NCI-H345 treated with DMSO at 0.1 percent for 48 hours (cell line): ENCODE data around the gene BTN3A1.
A peak's percentile ranks its signal among the peaks of the same experiment; 100 is the strongest.
"Not testable (repeated sequence)": the region's sequence is repeated elsewhere in the genome, so short reads cannot be mapped to it uniquely, and the experiment has no call there.

Source experiments
- DNase-seq: peaks from one replicate; lab custom pipeline; 2025; ENCODE audit not compliant: unreplicated experiment; lab: John Stamatoyannopoulos, UW

Gene BTN3A1

DNA sequence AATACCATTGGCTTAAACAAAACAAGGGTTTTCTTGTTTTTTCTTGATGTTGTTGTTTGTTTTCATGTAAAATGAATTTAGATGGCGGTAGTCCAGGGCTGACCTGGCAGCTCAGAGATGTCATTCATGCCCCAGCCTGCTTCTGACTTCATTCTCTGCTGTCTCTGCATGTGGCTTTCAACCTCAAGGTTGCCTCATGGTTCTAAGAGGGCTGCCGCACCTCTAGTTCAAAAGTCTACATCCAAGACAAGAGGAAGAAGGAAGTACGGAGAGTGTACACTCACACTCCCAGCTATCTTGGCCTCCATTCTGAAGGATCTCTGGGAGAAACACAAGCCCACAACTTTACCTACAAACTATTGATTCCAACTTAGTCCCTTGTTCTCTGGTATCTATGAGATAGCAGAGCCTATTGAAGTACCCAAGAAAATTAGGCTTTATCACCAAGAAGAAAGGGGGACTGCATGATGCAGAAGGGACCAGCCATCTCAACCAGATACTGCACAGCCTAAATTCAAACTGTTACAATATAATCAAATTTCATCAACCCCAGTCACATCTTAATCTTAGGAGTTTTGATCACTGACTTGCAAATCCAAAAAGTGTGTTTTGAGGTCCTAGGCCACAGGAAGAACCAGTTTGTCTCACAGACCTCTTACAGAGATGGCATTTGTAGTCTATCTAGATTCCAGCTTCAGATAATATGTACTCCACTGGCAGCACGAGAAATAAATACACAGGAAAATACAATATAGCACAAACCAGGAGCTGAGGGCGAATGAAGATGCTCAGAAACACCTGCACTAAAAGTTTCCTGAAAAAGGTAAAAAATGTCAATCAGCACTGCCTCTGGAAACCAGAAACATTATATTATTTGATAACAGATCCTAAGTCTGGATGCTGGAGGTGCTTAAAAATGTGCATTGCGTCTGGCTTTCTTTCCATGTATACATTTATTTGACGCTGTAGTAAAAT is 37.4 kb downstream of the BTN3A1 start:
- DNase-seq: no peak

DNA sequence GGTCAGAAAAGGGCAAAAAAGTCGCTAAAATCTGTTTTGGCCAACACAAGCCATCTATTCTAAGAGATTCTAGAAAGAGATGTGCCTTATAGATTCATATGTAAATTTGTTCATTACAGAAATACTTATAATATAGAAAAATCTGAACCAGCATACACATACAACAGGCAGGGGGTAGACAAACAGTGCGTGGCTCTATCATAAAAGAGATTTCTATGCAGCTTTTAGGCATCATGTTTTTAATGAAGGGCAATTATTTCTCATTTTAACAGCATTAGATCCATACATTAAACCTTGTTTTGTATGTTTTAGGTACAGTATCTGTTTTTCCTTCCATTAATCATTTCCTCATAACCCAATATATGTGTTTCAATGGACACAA is 38.9 kb downstream of the BTN3A1 start:
- no peak for DNase-seq

DNA sequence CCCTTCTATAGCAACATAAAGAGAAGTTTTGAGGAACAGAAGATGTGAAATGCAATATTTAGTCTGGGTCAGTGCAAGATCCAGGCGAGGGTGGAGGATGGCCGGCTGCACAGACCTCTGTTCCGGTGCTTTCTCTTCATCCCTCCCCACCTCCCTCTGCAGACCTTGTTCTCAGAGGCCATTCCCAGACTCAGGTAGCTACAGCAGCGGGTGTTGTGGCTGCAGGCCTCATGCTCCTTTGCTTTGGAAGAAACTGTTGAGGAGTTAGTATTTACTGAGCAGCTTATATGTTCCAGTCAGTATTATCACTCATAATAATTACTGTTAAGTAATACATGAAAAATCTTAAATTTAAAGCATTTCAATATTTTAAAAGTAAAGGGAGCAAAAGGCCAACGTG is 39.9 kb downstream of the BTN3A1 start:
- DNase-seq: no peak

DNA sequence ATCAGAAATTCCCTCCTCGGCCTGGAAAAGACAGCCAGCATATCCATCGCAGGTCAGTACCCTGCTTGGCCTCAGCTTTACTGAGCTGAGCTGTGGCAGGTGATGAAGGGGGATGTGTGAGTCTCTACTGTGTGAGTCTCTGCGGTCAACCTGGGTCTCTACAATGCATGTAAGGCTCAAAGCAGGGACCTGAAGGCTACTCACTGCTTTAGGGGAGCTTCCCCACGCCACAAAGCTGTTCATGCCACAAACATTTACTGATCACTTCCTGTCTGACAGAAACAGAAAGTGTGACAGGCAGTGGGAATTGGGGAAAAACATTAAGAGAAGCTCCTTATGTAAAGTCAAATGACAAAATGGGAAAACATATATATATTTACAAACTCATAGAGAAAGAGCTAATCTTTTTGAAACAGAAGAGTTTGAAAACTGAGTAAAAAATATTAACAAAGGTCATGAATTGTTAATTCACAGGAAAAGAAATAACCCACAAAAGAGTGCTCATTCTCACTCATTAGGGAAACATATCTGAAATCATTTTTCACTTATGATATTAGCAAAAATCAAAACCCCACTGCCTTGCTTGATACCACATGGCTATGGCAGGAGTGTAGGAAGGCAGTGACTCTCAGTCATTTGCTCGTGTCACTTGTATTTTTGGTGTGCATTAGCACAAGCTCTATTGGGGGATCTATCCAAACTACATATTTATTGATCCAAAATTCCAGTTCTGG is 44.0 kb downstream of the BTN3A1 start:
- DNase-seq: no peak

DNA sequence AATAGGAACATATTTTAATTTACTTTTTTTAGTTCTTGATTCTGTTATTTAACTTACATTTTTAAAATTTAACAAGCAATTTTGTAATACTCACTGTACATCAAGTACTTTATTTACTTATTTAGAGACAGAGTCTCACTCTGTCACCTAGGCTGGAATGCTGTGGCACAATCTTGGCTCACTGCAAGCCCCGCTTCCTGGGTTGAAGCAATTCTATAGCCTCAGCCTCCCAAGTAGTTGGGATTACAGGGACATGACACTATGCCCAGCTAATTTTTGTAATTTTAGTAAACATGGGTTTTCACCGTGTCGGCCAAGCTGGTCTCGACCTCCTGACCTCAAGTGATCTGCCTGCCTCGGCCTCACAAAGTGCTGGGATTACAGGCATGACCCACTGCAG is 45.2 kb downstream of the BTN3A1 start:
- no peak for DNase-seq

DNA sequence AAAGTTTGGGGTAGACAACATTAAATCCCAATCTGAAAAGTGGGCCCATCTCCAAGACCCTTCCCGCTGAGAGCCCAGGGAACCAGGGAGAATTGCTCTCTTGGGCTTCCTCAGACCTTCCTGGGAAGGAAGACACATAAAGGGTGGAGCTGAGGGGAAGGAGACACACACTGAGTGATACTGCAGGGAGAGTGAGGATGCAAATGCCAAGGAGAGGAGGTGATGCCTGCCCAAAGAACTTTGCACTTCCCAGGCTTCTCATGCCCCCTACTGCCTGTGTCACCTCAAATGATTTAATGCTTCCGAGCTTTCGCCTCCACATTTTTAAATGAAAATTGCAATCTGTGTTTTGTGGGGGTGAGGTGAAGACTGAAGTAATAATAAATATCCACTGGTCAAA is 48.2 kb downstream of the BTN3A1 start:
- no peak for DNase-seq

DNA sequence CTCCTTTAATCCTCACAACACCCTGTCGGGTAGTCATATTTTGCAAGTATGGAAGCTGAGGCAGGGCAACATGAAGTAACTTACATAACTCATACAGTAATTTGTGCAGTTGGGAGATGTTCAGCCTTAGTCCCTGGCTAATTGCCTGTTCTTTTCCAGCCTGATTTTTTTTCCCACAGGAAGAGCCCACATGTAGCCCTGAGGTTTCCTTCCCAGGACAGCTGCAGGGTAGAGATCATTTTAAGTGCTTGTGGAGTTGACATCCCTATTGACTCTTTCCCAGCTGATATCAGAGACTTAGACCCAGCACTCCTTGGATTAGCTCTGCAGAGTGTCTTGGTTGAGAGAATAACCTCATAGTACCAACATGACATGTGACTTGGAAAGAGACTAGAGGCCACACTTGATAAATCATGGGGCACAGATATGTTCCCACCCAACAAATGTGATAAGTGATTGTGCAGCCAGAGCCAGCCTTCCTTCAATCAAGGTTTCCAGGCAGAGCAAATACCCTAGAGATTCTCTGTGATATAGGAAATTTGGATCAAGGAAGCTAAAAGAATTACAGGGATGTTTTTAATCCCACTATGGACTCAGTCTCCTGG is 50.7 kb downstream of the BTN3A1 start:
- no peak for DNase-seq

DNA sequence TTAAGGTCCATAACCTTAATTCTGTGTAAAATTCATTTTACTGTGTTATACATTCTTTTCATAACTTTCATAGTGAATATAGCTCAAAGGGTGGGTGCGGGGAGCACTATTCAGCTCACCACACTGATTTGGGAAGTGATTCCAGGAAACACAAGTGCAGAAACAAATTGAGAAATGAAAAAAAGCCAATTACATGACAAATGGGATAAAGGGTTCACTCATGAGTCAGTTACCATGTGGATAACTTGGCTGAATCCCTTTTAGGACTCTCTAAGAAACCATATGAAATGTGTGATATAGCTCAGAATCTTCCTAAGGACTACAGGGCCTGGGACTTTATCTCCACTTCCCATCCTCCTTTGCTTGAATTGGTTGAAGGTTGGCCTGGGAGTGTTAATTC is 52.6 kb downstream of the BTN3A1 start:
- no peak for DNase-seq

DNA sequence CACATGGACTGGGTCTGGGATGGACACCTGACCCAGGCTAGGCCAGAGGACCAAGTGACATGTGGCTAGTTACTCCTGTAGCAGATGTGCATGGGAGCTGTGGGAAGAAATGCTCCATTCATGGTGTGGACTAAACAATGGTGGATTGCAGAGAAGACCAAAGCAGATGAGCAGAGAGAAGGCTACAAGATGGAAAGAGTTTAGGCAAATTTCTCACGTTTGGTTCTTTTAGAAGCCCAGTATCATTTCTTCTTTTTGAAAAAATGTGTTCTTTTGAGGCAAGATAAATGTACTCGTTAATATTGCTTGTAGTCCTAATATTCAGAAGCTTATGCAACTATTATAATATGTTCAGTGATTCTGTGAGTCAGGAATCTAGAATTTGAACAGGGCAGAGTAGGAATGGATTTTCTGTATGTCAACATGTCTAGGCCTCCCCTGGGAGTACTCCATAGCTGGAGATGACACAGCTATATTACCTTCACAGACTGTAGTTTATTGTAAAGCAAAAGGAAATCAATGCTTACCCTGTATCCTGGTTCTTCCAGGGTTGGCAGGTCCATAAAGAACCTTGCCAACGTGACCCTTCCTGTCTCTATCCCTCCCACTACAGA is 53.4 kb downstream of the BTN3A1 start:
- no peak for DNase-seq

DNA sequence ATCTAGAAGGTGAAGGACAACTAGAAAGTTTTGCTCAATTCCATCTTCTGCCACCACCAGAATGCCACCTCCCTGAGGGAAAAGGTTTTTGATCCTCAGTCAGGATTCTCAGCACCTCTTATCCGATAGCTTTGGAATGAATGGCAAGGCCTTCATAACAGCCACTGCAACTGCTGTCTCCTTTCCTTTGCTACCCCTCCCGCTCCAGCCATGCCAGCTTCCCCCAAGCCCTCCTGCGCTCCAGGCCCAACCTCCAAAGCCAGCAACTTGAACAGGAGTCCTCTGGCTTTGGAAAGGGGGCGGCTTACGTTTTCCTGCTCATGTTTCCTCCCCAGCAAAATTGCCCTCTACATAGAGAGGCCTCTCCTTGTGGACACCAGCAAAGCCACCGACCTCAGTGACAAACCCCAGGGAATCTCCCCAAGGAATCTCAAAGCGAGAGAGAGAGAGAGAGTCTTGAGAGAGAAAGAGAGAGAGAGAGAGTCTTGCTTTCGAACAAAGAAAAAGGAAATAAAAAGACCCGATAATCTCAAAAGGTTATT is 55.3 kb downstream of the BTN3A1 start:
- no peak for DNase-seq

DNA sequence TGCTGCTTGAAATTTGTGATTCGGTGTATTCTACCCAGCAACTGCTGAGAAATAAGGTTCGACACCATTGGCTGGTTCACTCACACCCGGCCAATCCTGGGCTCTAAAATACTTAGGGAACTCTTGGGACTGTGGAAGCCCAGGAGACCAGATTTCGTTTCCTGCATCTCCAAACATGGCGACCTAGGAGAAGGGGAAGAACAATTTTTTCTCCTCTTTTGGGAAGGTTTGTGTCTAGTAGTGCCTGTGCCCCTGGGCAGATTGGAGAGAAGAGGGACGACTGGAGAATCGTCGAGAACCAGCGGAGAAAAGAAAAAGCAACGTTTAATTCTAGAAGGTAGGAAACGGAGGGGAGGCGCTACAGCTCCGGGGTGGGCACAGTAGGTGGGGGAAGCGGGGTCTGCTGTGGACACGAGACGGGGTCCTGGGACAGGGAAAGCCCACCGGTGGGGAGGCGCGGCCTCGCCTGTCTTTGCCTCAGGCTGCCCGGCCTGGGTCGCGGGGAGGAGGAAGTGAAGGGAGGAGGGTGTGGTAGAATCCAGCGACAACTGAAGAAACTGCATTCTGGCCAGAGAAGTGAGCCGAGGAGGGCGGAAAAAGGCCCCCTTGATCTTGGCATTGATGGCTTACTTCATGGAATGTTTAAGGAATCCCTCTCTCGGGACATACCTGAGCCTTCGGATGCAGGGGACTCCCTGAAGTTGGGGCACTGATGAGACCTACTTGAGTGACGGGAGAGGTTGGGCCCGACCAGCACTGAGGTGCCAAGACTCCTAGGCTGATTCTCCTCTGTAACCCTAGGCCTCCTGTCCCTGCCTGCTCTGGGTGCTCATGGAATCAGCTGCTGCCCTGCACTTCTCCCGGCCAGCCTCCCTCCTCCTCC is 56.0 kb downstream of the BTN3A1 start, which contains the start of gene BTN2A1:
Gene BTN2A1, plus strand, starts transcription at position 150 of the 883 bp plus-strand sequence. Its CDS starts 682 bp downstream, at position 832.
- peak; percentile 89 for DNase-seq

DNA sequence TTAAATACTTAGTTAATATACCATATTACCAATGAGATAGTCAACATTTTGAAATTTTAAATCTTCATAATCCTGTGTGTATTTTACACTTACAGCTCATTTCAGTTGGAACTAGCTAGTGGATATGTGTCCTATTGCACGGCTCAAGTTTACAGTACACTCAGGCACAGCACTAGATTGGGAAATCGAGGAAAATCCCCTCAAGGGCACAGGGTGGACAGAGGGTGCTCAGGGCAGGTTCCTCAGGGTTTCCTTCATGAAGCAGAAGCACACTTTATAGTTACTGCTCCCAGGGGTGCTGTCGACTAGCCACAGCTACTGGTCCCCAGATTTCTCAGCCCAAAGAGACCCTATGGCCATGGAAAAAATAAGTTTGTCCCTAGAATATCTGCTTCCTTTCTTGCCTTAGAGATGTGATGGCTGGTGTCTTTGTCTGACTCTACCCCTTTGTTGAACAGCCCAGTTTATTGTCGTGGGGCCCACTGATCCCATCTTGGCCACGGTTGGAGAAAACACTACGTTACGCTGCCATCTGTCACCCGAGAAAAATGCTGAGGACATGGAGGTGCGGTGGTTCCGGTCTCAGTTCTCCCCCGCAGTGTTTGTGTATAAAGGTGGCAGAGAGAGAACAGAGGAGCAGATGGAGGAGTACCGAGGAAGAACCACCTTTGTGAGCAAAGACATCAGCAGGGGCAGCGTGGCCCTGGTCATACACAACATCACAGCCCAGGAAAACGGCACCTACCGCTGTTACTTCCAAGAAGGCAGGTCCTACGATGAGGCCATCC is 57.1 kb downstream of the BTN3A1 start:
- no peak for DNase-seq

DNA sequence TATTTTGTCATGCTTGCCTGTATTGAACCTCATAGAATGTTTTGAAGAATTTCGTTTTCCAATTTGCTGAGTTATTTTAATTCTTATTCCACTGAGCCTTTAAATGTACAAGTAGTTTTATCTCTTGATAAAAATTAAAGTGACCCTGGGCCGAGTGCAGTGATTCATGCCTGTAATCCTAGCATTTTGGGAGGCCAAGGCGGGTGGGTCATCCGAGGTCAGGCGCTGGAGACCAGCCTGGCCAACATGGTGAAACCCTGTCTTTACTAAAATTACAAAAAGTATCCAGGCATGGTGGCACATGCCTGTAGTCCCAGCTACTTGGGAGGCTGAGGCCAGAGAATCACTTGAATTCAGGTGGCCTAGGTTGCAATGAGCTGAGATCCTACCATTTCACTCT is 59.3 kb downstream of the BTN3A1 start:
- DNase-seq: not testable (repeated sequence)

DNA sequence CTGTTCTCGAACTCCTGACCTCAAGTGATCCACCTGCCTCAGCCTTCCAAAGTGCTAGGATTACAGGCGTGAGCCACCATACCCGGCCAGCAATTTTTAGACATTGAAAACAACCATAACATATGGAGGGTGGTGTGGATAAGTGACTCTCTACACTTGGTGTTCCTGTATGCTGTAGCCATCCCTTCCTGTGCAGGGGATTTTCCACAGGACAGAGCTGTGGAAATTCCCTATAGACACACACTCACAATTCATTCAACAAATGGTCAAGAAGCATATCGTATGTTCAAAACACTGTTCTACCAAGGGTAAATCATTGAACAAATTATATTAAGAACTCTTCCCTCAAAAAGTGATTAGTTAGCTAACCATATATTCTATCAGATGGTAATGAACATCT is 61.9 kb downstream of the BTN3A1 start:
- DNase-seq: no peak

DNA sequence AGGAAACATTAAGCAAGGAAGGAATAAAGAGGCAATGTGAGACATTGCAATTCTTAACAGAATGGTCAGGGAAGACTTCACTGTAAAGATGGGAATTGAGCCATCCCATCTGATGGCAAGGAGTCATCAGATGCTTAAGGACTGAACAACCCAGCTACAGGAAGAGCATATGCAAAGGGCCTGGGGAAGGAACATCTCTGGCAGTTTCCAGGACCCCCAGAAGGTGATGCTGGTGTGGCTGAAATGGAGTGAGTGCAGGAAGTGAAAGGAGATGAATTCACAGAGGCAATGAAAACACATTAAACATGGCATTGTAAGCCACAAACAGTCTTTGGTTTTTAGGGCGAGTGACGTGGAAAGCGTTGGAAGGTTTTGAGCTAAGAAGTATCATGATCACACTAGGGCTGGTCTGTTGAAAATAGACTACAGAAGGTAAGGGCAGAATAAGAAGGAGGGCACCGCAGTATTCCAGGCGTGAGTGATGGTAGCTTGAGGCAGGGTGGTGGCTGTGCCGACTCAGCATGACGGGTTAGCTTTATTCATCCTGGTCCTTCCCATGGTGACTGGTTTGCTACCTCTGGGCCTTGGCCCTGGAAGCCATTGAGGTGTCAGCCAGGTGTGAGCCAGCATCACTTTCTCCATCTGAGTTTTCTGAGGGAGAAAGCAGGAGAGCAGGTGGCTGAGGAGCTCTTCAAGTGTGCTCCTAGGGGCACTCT is 62.5 kb downstream of the BTN3A1 start:
- DNase-seq: no peak
